Esophagus squamous epithelium (tissue), 4 donors: ENCODE data around the gene COPS9.

Source experiments
- POLR2A ChIP-seq, 4 donors: fragments of 450-650 bp; IDR thresholded peaks; one replicate each; pipeline ENCODE4 v1.6.1; 2017; ENCODE audit warnings: antibody characterized with exemption in 4 of 4, mild to moderate bottlenecking in 4 of 4, moderate library complexity in 3 of 4
- TF ChIP-seq, protein P1 (sequence below), 6 experiments: fragments of 450-650 bp in 4 of 6; fragments of 200-600 bp in 2 of 6; sonication (generic) in 2 of 6; IDR thresholded peaks; one replicate each; pipeline ENCODE4 v1.5.1; 2016 to 2019; ENCODE audit warnings: antibody characterized with exemption in 6 of 6, mild to moderate bottlenecking in 4 of 6, moderate library complexity in 4 of 6

DNA sequence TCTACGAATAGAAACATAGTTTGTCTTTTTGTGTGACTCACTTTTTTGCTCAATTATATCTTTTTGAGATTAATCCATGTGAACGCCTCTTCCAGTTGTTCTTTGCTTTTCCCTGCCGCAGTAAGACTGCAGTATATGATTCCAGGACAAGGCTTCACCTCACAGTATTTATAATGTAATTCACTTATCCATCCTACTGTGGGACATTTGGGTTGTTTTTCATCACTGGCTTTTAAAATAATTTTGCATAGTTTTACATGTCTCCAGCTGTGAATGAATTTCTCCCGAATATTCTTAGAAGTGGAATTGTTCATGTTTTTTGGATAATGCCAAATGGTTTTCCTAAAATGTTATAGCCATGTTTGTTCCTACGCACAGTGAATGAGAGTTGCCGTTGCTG lies 21.9 kb downstream of the COPS9 start:
- TF ChIP-seq, protein P1, sequence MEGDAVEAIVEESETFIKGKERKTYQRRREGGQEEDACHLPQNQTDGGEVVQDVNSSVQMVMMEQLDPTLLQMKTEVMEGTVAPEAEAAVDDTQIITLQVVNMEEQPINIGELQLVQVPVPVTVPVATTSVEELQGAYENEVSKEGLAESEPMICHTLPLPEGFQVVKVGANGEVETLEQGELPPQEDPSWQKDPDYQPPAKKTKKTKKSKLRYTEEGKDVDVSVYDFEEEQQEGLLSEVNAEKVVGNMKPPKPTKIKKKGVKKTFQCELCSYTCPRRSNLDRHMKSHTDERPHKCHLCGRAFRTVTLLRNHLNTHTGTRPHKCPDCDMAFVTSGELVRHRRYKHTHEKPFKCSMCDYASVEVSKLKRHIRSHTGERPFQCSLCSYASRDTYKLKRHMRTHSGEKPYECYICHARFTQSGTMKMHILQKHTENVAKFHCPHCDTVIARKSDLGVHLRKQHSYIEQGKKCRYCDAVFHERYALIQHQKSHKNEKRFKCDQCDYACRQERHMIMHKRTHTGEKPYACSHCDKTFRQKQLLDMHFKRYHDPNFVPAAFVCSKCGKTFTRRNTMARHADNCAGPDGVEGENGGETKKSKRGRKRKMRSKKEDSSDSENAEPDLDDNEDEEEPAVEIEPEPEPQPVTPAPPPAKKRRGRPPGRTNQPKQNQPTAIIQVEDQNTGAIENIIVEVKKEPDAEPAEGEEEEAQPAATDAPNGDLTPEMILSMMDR (IDR thresholded peaks at IDR 0.05): no peak
- no peak for TF ChIP-seq POLR2A (IDR thresholded peaks at IDR 0.05)
